K562 (cell line): ENCODE measurements around the gene AGK. TPM values are rescaled to one million over a fixed set of nuclear protein-coding genes. Genes with fewer than 3 reads are reported as not detected.

Source experiments
- FOXJ2 ChIP-seq: fragments of 200-800 bp; sonication (Bioruptor generic); IDR thresholded peaks from 2 replicates; pipeline ENCODE4 v1.6.1; 2016; ENCODE audit warnings: missing genetic modification characterization, missing compliant biosample characterization
- GATAD2A ChIP-seq: fragments of 450-650 bp; IDR thresholded peaks from 2 replicates; pipeline ENCODE4 v1.6.1; 2017
- HMGN3 ChIP-seq: IDR thresholded peaks from 2 replicates; pipeline ENCODE4 v1.6.1; 2011; ENCODE audit warnings: borderline replicate concordance, low read depth, mild to moderate bottlenecking, mixed read lengths, low read length; ENCODE audit not compliant: insufficient read length; ENCODE audit errors: extremely low read depth
- PHF21A ChIP-seq: fragments of 450-650 bp; IDR thresholded peaks from 2 replicates; pipeline ENCODE4 v1.6.1; 2017; ENCODE audit warnings: low read depth, borderline replicate concordance
- SAFB ChIP-seq: fragments of 200-400 bp; formaldehyde crosslinking; IDR thresholded peaks from 2 replicates; pipeline ENCODE4 v1.6.1; 2017; ENCODE audit warnings: low read depth, low read length, borderline replicate concordance
- SAFB2 ChIP-seq: fragments of 200-400 bp; formaldehyde crosslinking; IDR thresholded peaks from 2 replicates; pipeline ENCODE4 v1.6.1; 2018; ENCODE audit warnings: borderline replicate concordance, low read length, low read depth, moderate library complexity; ENCODE audit not compliant: severe bottlenecking
- SMC3 ChIP-seq: conservative IDR thresholded peaks from 2 replicates; pipeline ENCODE4 v1.6.1; 2011; ENCODE audit warnings: low read depth, low read length, improper control_type of control experiment; ENCODE audit not compliant: insufficient read depth
- TCF3 ChIP-seq: sonication (generic); formaldehyde crosslinking; IDR thresholded peaks from 2 replicates; pipeline ENCODE4 v1.4.0; 2020; ENCODE audit warnings: mild to moderate bottlenecking, missing genetic modification reagents
- THRAP3 ChIP-seq: fragments of 450-650 bp; IDR thresholded peaks from 2 replicates; pipeline ENCODE4 v1.6.1; 2016; ENCODE audit warnings: mild to moderate bottlenecking, inconsistent platforms, borderline replicate concordance
- TOE1 ChIP-seq, 2 experiments: fragments of 450-650 bp in 1 of 2; sonication (generic) in 1 of 2; formaldehyde crosslinking in 1 of 2; IDR thresholded peaks; 2 replicates each; pipeline versions ENCODE4 v1.7.1 to v1.8.0; 2016 to 2022; ENCODE audit warnings: borderline replicate concordance in 2 of 2, mild to moderate bottlenecking in 2 of 2, antibody characterized with exemption in 1 of 2, inconsistent platforms in 1 of 2, low read depth in 1 of 2, missing genetic modification reagents in 1 of 2, moderate library complexity in 1 of 2
- XRCC4 ChIP-seq: IDR thresholded peaks from one replicate; pipeline ENCODE4 v1.6.1; 2011; ENCODE audit not compliant: insufficient read depth, insufficient read length; ENCODE audit errors: extremely low read depth
- ZC3H8 ChIP-seq: fragments of 450-650 bp; IDR thresholded peaks from 2 replicates; pipeline ENCODE4 v1.6.1; 2017
- ZEB2 ChIP-seq: fragments of 450-650 bp; IDR thresholded peaks from 2 replicates; pipeline ENCODE4 v1.6.1; 2016
- ZFP1 ChIP-seq: fragments of 450-650 bp; formaldehyde crosslinking; IDR thresholded peaks from 2 replicates; pipeline ENCODE4 v1.4.0; 2020; ENCODE audit warnings: mild to moderate bottlenecking, mixed read lengths
- polyA plus RNA-seq, 8 experiments: library from polyadenylated mRNA; depleted of rRNA in 4 of 8; stranded (reverse) in 5 of 8; unstranded in 3 of 8; fragments of >200 nt; fragmentation: Nextera tagmentation in 2 of 8; fragmentation: Illumina TruSeq in 1 of 8; extraction: Ambion mirVana in 2 of 8; extraction: Trizol in 1 of 8; gene quantifications; 2 replicates each; pipeline versions ENCODE4 v1.2.1 to v1.2.3, GENCODE V29; 2011 to 2014; ENCODE audit warnings: inconsistent platforms in 1 of 8, missing spikeins in 1 of 8
- total RNA-seq, 7 experiments: library from RNA; depleted of rRNA in 6 of 7; stranded (reverse); fragments of >200 nt in 6 of 7; fragmentation: Illumina TruSeq in 2 of 7; extraction: Trizol in 2 of 7; gene quantifications; 2 replicates each; pipeline versions ENCODE4 v1.2.1 to v1.2.3, GENCODE V29; 2011 to 2021; ENCODE audit warnings: low replicate concordance in 1 of 7
- TF ChIP-seq, protein P1 (sequence below): fragments of 450-650 bp; IDR thresholded peaks from 2 replicates; pipeline ENCODE4 v1.6.1; 2016; ENCODE audit warnings: low read depth, mild to moderate bottlenecking, moderate library complexity
- TF ChIP-seq, protein P2 (sequence below): IDR thresholded peaks from 2 replicates; pipeline ENCODE4 v1.6.1; 2014; ENCODE audit warnings: antibody characterized with exemption
- TF ChIP-seq, protein P3 (sequence below), 2 experiments: IDR thresholded peaks; 2 replicates each; pipeline ENCODE4 v1.6.1; 2012; ENCODE audit warnings: improper control_type of control experiment in 2 of 2, low read depth in 2 of 2, low read length in 2 of 2, borderline replicate concordance in 1 of 2
- TF ChIP-seq, protein P4 (sequence below): IDR thresholded peaks from 2 replicates; pipeline ENCODE4 v1.6.1; 2016; ENCODE audit warnings: missing genetic modification characterization, missing compliant biosample characterization
- TF ChIP-seq, protein P5 (sequence below): IDR thresholded peaks from 2 replicates; pipeline ENCODE4 v1.6.1; 2011; ENCODE audit warnings: borderline replicate concordance, low read depth, mild to moderate bottlenecking, moderate library complexity, low read length; ENCODE audit not compliant: insufficient read depth, poor library complexity, severe bottlenecking

AGK gene
- total and polyA plus RNA-seq, 9 of the 15 experiments (the other 6 are each of a cell fraction or from before 2014, with no cell fraction given), result 50.7 to 128 (median 71.8) TPM

DNA sequence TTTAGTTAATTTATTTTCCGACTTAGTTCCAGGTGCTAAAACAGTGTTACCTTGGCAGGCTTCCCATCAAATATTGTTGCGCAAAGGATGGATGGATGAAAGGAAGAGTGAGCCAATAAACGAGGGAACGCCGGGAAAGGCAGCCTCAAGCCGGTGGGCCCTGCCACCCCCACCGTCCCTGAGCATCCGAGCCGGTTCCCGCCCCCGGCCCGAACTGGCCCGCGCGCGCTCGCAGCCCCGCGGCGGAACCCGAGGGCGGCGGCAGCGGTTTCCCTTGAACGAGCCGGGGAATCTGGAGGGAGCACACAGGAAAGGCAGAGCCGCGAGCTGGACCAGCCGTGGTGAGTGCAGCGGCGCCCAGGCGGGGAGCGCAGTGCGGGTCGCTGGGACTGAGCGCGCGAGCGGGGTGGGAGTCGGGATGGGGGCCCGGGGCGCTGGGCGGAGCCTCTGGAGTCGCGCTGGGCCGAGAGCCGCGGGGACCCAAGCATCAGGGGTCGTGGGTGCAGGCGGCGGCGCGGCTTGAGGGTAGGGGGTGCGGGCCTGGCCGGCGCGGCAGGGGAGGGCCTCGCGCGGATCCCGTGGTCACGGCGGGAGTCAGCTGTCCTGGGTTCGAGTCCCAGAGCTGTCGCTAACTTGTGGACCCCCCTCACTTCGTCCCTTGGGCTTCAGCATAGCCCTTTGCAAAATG, at the start of gene AGK (continued):
- TF ChIP-seq, protein P1, sequence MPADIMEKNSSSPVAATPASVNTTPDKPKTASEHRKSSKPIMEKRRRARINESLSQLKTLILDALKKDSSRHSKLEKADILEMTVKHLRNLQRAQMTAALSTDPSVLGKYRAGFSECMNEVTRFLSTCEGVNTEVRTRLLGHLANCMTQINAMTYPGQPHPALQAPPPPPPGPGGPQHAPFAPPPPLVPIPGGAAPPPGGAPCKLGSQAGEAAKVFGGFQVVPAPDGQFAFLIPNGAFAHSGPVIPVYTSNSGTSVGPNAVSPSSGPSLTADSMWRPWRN, result no peak
- TF ChIP-seq XRCC4 (no peak), SAFB (peak; percentile 77), HMGN3 (peak; percentile 81), TCF3 (CRISPR knock-in tag) (no peak), THRAP3 (no peak), ZFP1 (CRISPR knock-in tag) (no peak), ZEB2 (peak; percentile 98), SAFB2 (no peak), ZC3H8 (0 out of 2 replicates have a peak, but pooled peaks have one; percentile 8), FOXJ2 (tag) (no peak), TOE1 (IDR thresholded peaks at IDR 0.05; ENCODE audit: borderline replicate concordance) (peak; percentile 88), TOE1 (CRISPR knock-in tag; IDR thresholded peaks at IDR 0.05; ENCODE audit: borderline replicate concordance, low read depth) (peak; percentile 95; the same call in 1 of the 2 replicates), SMC3 (no peak), GATAD2A (peak; percentile 79; the same call in 1 of the 2 replicates), PHF21A (0 out of 2 replicates have a peak, but pooled peaks have one; percentile 29)
- TF ChIP-seq, protein P2, sequence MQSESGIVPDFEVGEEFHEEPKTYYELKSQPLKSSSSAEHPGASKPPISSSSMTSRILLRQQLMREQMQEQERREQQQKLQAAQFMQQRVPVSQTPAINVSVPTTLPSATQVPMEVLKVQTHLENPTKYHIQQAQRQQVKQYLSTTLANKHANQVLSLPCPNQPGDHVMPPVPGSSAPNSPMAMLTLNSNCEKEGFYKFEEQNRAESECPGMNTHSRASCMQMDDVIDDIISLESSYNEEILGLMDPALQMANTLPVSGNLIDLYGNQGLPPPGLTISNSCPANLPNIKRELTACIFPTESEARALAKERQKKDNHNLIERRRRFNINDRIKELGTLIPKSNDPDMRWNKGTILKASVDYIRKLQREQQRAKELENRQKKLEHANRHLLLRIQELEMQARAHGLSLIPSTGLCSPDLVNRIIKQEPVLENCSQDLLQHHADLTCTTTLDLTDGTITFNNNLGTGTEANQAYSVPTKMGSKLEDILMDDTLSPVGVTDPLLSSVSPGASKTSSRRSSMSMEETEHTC, result peak; percentile 54
- TF ChIP-seq, protein P3, sequence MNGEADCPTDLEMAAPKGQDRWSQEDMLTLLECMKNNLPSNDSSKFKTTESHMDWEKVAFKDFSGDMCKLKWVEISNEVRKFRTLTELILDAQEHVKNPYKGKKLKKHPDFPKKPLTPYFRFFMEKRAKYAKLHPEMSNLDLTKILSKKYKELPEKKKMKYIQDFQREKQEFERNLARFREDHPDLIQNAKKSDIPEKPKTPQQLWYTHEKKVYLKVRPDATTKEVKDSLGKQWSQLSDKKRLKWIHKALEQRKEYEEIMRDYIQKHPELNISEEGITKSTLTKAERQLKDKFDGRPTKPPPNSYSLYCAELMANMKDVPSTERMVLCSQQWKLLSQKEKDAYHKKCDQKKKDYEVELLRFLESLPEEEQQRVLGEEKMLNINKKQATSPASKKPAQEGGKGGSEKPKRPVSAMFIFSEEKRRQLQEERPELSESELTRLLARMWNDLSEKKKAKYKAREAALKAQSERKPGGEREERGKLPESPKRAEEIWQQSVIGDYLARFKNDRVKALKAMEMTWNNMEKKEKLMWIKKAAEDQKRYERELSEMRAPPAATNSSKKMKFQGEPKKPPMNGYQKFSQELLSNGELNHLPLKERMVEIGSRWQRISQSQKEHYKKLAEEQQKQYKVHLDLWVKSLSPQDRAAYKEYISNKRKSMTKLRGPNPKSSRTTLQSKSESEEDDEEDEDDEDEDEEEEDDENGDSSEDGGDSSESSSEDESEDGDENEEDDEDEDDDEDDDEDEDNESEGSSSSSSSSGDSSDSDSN (IDR thresholded peaks at IDR 0.05; ENCODE audit: borderline replicate concordance in 1 of 2, low read depth in 2 of 2, low read length in 2 of 2), result peak; percentile 92 to 97; a peak in 3 of 4 replicates
- TF ChIP-seq, protein P4, sequence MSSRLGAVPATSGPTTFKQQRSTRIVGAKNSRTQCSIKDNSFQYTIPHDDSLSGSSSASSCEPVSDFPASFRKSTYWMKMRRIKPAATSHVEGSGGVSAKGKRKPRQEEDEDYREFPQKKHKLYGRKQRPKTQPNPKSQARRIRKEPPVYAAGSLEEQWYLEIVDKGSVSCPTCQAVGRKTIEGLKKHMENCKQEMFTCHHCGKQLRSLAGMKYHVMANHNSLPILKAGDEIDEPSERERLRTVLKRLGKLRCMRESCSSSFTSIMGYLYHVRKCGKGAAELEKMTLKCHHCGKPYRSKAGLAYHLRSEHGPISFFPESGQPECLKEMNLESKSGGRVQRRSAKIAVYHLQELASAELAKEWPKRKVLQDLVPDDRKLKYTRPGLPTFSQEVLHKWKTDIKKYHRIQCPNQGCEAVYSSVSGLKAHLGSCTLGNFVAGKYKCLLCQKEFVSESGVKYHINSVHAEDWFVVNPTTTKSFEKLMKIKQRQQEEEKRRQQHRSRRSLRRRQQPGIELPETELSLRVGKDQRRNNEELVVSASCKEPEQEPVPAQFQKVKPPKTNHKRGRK (tag), result no peak
- TF ChIP-seq, protein P5, sequence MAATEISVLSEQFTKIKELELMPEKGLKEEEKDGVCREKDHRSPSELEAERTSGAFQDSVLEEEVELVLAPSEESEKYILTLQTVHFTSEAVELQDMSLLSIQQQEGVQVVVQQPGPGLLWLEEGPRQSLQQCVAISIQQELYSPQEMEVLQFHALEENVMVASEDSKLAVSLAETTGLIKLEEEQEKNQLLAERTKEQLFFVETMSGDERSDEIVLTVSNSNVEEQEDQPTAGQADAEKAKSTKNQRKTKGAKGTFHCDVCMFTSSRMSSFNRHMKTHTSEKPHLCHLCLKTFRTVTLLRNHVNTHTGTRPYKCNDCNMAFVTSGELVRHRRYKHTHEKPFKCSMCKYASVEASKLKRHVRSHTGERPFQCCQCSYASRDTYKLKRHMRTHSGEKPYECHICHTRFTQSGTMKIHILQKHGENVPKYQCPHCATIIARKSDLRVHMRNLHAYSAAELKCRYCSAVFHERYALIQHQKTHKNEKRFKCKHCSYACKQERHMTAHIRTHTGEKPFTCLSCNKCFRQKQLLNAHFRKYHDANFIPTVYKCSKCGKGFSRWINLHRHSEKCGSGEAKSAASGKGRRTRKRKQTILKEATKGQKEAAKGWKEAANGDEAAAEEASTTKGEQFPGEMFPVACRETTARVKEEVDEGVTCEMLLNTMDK, result no peak
